ENCODE results near the gene LYSMD1.
A peak's percentile ranks its signal among the peaks of the same experiment; 100 is the strongest.

The LYSMD1 gene

GRCh38 chr1:151175041-151175741, 9.5 kb upstream of the LYSMD1 start:
- no peak for DNase-seq

- DNase-seq, result no peak
Observed at GRCh38 chr1:151171190-151171589, 5.5 kb upstream of the LYSMD1 start.

- DNase-seq, result no peak
Observed at GRCh38 chr1:151167116-151167515, 1.4 kb upstream of the LYSMD1 start.

GRCh38 chr1:151166505-151166956, 829 bp upstream of the LYSMD1 start:
- DNase-seq, result peak in 1 of 2 experiments; percentile 62

GRCh38 chr1:151165281-151165737, 393 bp downstream of the LYSMD1 start:
- DNase-seq, result peak; percentile 69 to 81

GRCh38 chr1:151164732-151165280, 896 bp downstream of the LYSMD1 start:
- DNase-seq, result no peak

GRCh38 chr1:151159373-151159772, 6.3 kb downstream of the LYSMD1 start:
- DNase-seq, result no peak

- DNase-seq, result no peak
Observed at GRCh38 chr1:151158751-151159251, 6.9 kb downstream of the LYSMD1 start.

- DNase-seq, result no peak
Observed at GRCh38 chr1:151158326-151158725, 7.4 kb downstream of the LYSMD1 start.

GRCh38 chr1:151157067-151157531, 8.6 kb downstream of the LYSMD1 start:
- DNase-seq, result no peak

- peak in 1 of 2 experiments; percentile 45 for DNase-seq
Observed at GRCh38 chr1:151156515-151156819, 9.2 kb downstream of the LYSMD1 start, which contains the start of gene TNFAIP8L2. Gene TNFAIP8L2, plus strand, starts transcription at chr1:151156649. Its CDS starts 2,049 bp downstream, at chr1:151158698.

GRCh38 chr1:151147665-151148064, 18.0 kb downstream of the LYSMD1 start:
- DNase-seq, result no peak

GRCh38 chr1:151147132-151147503, 18.6 kb downstream of the LYSMD1 start:
- peak in 1 of 2 experiments; percentile 33 for DNase-seq

- peak; percentile 95 to 100 for DNase-seq
Observed at GRCh38 chr1:151146412-151147131, 19.1 kb downstream of the LYSMD1 start, which contains the start of gene SEMA6C. Gene SEMA6C, minus strand, starts transcription at chr1:151146631. Its CDS starts 4,010 bp downstream, at chr1:151142621.

- DNase-seq, result peak in 1 of 2 experiments; percentile 84
Observed at GRCh38 chr1:151146072-151146411, 19.7 kb downstream of the LYSMD1 start.

- DNase-seq, result peak; percentile 72 to 84
Observed at GRCh38 chr1:151145304-151146071, 20.2 kb downstream of the LYSMD1 start.

- peak; percentile 93 to 97 for DNase-seq
Observed at GRCh38 chr1:151144474-151145303, 21.0 kb downstream of the LYSMD1 start.

GRCh38 chr1:151143986-151144385, 21.7 kb downstream of the LYSMD1 start:
- peak; percentile 62 to 79 for DNase-seq

GRCh38 chr1:151143057-151143435, 22.7 kb downstream of the LYSMD1 start:
- no peak for DNase-seq

- no peak for DNase-seq
Observed at GRCh38 chr1:151142411-151143056, 23.2 kb downstream of the LYSMD1 start.

GRCh38 chr1:151137789-151138188, 27.9 kb downstream of the LYSMD1 start:
- DNase-seq, result no peak

All from NCI-H526 (cell line).